Lung (tissue), 12 donors: Measurements from ENCODE around the gene RNASE1. TPM values are rescaled to one million over a fixed set of nuclear protein-coding genes. Genes with fewer than 3 reads are reported as not detected.

Experiments used
- ATAC-seq: fragments of 200-7000 bp; cut with Tn5 transposase; one replicate; pipeline ENCODE4 v1.9.1; 2020; ENCODE audit warnings: moderate number of reproducible peaks; ENCODE audit not compliant: insufficient read depth, low FRiP score
- DNase-seq, 3 donors: peaks; one replicate each; pipeline ENCODE4 v3.0.0-alpha.2; 2013 to 2017
- H3K27ac ChIP-seq, 2 donors: one replicate each; pipeline ENCODE4 v1.5.1; 2013; ENCODE audit warnings: mild to moderate bottlenecking in 2 of 2, moderate library complexity in 2 of 2, control low read depth in 1 of 2, inconsistent platforms in 1 of 2, low read depth in 1 of 2, low read length in 1 of 2
- H3K27me3 ChIP-seq, 3 donors: one replicate each; pipeline ENCODE4 v1.5.1; 2013; ENCODE audit warnings: low read length in 2 of 3; ENCODE audit not compliant: control insufficient read depth in 3 of 3, insufficient read depth in 3 of 3
- H3K36me3 ChIP-seq, 4 donors: one replicate each; pipeline ENCODE4 v1.5.1; 2013; ENCODE audit warnings: low read length in 4 of 4, mild to moderate bottlenecking in 1 of 4, moderate library complexity in 1 of 4; ENCODE audit not compliant: control insufficient read depth in 4 of 4, insufficient read depth in 4 of 4
- H3K4me1 ChIP-seq, 5 donors: one replicate each; pipeline ENCODE4 v1.5.1; 2013; ENCODE audit warnings: low read length in 5 of 5, mild to moderate bottlenecking in 2 of 5, moderate library complexity in 1 of 5; ENCODE audit not compliant: control insufficient read depth in 5 of 5, insufficient read depth in 5 of 5
- H3K4me3 ChIP-seq: one replicate; pipeline ENCODE4 v1.5.1; 2013; ENCODE audit warnings: mild to moderate bottlenecking, control low read depth, moderate library complexity
- H3K9ac ChIP-seq, 2 donors: one replicate each; pipeline ENCODE4 v1.5.1; 2013; ENCODE audit warnings: low read length in 2 of 2, control low read depth in 1 of 2; ENCODE audit not compliant: insufficient read depth in 1 of 2
- H3K9me3 ChIP-seq, 4 donors: one replicate each; pipeline ENCODE4 v1.5.1; 2013; ENCODE audit warnings: low read length in 3 of 4, mild to moderate bottlenecking in 1 of 4, moderate library complexity in 1 of 4; ENCODE audit not compliant: control insufficient read depth in 4 of 4, insufficient read depth in 3 of 4
- CTCF ChIP-seq: IDR thresholded peaks from 2 replicates; pipeline ENCODE4 v1.5.1; 2012; ENCODE audit warnings: mild to moderate bottlenecking; ENCODE audit errors: control extremely low read depth, extremely low read depth
- WGBS, 2 donors: extraction: QIAGEN DNeasy Blood & Tissue Kit; methylation state at CpG; one replicate each; pipeline ENCODE4 v1.1.7; 2013; 5-methylcytosine and 5-hydroxymethylcytosine counted together
- polyA plus RNA-seq, 2 donors: library from polyadenylated mRNA; stranded (reverse); fragments of 200-250 nt; gene quantifications; one replicate each; pipeline ENCODE4 v1.2.1, GENCODE V29; 2013
- total RNA-seq, 2 donors: library from RNA; depleted of rRNA in 1 of 2; stranded (reverse); fragments of >200 nt in 1 of 2; gene quantifications; one replicate each; pipeline ENCODE4 v1.2.1, GENCODE V29; 2014 to 2021
- donor health status: control.
- donor health status: control.
- donor health status: Bipolar disorder and iron deficiency.
- donor health status: healthy.
- donor health status: DM: yes; HTN: yes; CAD: no.

The RNASE1 gene
- total and polyA plus RNA-seq, 4 donors, result 511 to 1,326 (median 1,000) TPM

DNA sequence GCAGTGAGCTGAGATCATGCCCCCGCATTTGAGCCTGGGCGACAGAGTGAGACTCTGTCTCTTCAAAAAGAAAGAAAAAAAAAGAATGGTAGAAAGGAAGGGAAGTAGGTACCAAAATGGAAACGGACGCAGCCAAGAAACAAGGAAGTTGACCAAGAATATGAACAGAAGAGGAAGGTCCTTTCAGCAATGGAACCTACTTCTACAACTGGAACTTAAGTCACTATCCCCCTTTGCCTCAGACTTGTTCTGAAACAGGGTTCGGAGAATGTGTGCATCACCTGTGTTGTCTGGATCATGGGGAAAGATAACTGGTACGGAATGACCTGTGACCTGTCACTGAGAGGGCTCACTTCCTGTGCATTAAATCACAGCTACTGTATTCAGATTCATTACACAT lies 43.9 kb upstream of the RNASE1 start:
- no peaks in the 10 kb centered on the region for H3K27me3 ChIP-seq
- no peak overlapping the region for H3K27ac ChIP-seq
- ATAC-seq, result no peak
- no peak for DNase-seq
- H3K9me3 ChIP-seq, result no peaks in the 10 kb centered on the region
- no peak overlapping the region for H3K9ac ChIP-seq
- WGBS, 2 donors, result 57 to 80% methylated on average over 6 of the region's 6 CpGs
- H3K4me3 ChIP-seq, result no peak overlapping the region
- no peak for TF ChIP-seq CTCF
- no peaks in the 10 kb centered on the region for H3K36me3 ChIP-seq
- peaks cover 0 to 12% (median 5%) of the 10 kb centered on the region in 5 donors for H3K4me1 ChIP-seq

DNA sequence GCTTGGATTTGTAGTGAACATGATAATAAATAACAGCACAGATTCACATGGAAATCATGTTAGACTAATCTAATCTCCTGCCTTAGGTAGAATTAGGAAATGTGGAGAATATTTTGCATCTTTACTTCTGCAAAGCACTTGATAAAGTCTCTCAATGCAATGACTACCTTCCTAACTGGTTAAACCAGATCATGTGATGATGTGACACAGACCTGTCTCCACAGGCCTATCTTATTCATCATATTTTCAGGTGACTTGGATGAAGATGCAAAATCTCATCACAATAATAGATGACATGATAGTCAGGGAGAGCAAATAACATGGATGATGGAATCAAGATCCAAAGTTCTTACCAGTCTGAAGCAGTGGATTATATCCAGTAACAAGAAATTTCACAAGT lies 38.5 kb upstream of the RNASE1 start:
- ATAC-seq (no peak), DNase-seq (no peak)
- H3K27ac ChIP-seq, result no peak overlapping the region
- no peaks in the 10 kb centered on the region for H3K27me3 ChIP-seq
- no peaks in the 10 kb centered on the region for H3K9me3 ChIP-seq
- no peak overlapping the region for H3K4me3 ChIP-seq
- H3K9ac ChIP-seq, result no peak overlapping the region
- H3K36me3 ChIP-seq, result no peaks in the 10 kb centered on the region
- TF ChIP-seq CTCF, result no peak
- peaks cover 0 to 4% (median 0%) of the 10 kb centered on the region in 5 donors for H3K4me1 ChIP-seq

DNA sequence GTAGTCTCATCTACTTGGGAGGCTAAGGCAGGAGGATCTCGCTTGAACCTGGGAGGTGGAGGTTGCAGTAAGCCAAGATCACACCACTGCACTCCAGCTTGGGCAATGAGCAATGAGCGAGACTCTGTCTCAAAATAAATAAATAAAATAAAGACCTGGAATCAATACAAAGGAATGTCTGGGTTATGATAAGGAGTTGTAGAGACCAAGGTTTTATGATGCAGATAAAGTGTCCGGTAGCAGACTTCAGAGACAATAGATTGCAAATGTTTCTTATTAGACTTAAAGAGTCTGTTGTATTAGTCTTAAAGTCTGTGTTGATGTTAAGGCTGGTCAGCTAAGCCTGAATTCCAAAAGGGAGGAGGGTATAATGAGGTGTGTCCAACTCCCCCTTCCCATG lies 35.2 kb upstream of the RNASE1 start:
- no peaks in the 10 kb centered on the region for H3K27me3 ChIP-seq
- 59 to 65% methylated on average over 3 of the region's 3 CpGs for WGBS, 2 donors
- no peaks in the 10 kb centered on the region for H3K36me3 ChIP-seq
- DNase-seq (no peak), ATAC-seq (no peak)
- H3K9me3 ChIP-seq, result no peaks in the 10 kb centered on the region
- no peak for TF ChIP-seq CTCF
- H3K9ac ChIP-seq, result no peak overlapping the region
- H3K4me1 ChIP-seq, result peaks cover 0 to 4% (median 0%) of the 10 kb centered on the region in 5 donors
- no peak overlapping the region for H3K27ac ChIP-seq
- H3K4me3 ChIP-seq, result no peak overlapping the region

DNA sequence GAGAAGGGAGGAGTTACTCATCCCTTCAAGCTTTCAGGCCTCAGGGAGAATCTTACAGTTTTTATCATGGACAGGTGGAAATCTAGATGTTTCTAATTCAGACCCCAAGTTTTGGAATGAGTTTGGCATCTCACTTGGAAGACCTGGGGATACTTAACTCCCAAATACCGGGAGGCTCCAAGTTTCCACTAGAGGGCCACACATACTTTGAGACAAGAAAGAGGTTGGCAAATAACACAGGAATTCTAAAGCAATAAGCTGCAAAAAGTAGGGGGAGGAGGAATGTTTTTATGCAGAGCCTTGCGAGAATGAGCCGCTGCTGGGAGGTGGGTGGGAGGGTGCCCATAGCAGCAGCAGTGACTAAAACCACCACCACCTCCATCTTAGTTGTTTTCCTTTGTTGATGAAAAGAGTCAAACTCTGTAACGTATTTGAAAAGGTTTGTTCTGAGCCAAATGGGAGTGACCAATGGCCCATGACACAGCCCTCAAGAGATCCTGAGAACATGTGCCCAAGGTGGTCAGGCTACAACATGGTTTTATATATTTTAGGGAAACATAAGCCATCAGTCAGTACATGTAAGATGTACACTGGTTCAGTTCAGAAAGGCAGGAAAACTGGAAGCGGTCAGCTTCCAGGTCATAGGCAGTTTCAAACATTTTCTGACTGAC lies 34.2 kb upstream of the RNASE1 start:
- WGBS, 2 donors, result 48 to 75% methylated on average over 5 of the region's 5 CpGs
- Histone ChIP-seq H3K36me3 (no peaks in the 10 kb centered on the region), H3K4me3 (no peak overlapping the region), H3K9ac (peak overlapping the region in 1 of 2 donors; percentile 23), H3K4me1 (peaks cover 0 to 4% (median 0%) of the 10 kb centered on the region in 5 donors), H3K27me3 (no peaks in the 10 kb centered on the region), H3K9me3 (no peaks in the 10 kb centered on the region), H3K27ac (no peak overlapping the region)
- ATAC-seq (no peak), DNase-seq (peak; percentile 48 to 71 (median 52))
- peak; percentile 3 for TF ChIP-seq CTCF
